HG02884 (cell line): ENCODE measurements around the gene RPTOR.

Experiments used
- ATAC-seq: cut with Tn5 transposase; IDR thresholded peaks from one replicate; pipeline ENCODE4 v1.9.1; 2021; ENCODE audit warnings: mild to moderate bottlenecking, moderate library complexity; ENCODE audit not compliant: unreplicated experiment

RPTOR gene

GRCh38 chr17:80962356-80963329 lies 418.0 kb downstream of the RPTOR start:
- no peak for ATAC-seq

GRCh38 chr17:80963812-80964543 lies 419.3 kb downstream of the RPTOR start:
- no peak for ATAC-seq

GRCh38 chr17:80964544-80964856 lies 419.9 kb downstream of the RPTOR start:
- ATAC-seq, result no peak

- ATAC-seq, result no peak
Measured at GRCh38 chr17:80964859-80965580, 420.4 kb downstream of the RPTOR start.

GRCh38 chr17:80965606-80966005 lies 421.0 kb downstream of the RPTOR start:
- no peak for ATAC-seq

GRCh38 chr17:80967404-80967872 lies 422.8 kb downstream of the RPTOR start:
- ATAC-seq, result no peak

- ATAC-seq, result no peak
Measured at GRCh38 chr17:80968602-80969029, 424.0 kb downstream of the RPTOR start.

- ATAC-seq, result no peak
Measured at GRCh38 chr17:80969030-80969673, 424.5 kb downstream of the RPTOR start.

- no peak for ATAC-seq
Measured at GRCh38 chr17:80969674-80970043, 425.0 kb downstream of the RPTOR start.

- ATAC-seq, result no peak
Measured at GRCh38 chr17:80970044-80970761, 425.6 kb downstream of the RPTOR start.

GRCh38 chr17:80970762-80971703 lies 426.4 kb downstream of the RPTOR start:
- ATAC-seq, result no peak

GRCh38 chr17:80971704-80972304 lies 427.2 kb downstream of the RPTOR start:
- no peak for ATAC-seq

- ATAC-seq, result no peak
Measured at GRCh38 chr17:80976701-80977100, 432.1 kb downstream of the RPTOR start.

- no peak for ATAC-seq
Measured at GRCh38 chr17:80977172-80977571, 432.5 kb downstream of the RPTOR start.

- no peak for ATAC-seq
Measured at GRCh38 chr17:80978499-80979497, 434.2 kb downstream of the RPTOR start.

- no peak for ATAC-seq
Measured at GRCh38 chr17:80979547-80980378, 435.1 kb downstream of the RPTOR start.
